Mesodermal cell (in vitro differentiated cells): ENCODE data around the gene MS4A4A.

ENCODE experiments used
- H3K27ac ChIP-seq: 2 replicates; pipeline ENCODE4 v1.7.0; 2013; ENCODE audit warnings: mild to moderate bottlenecking, low read depth, low read length, moderate library complexity; ENCODE audit not compliant: severe bottlenecking
- H3K36me3 ChIP-seq: 2 replicates; pipeline ENCODE4 v1.7.1; 2013; ENCODE audit warnings: mild to moderate bottlenecking, low read length, moderate library complexity; ENCODE audit not compliant: control insufficient read depth, insufficient read depth
- H3K4me1 ChIP-seq: one replicate; pipeline ENCODE4 v1.7.1; 2013; ENCODE audit warnings: mild to moderate bottlenecking, low read length; ENCODE audit not compliant: insufficient read depth, control insufficient read depth, poor library complexity, severe bottlenecking
- H3K4me3 ChIP-seq: 2 replicates; pipeline ENCODE4 v1.7.0; 2013; ENCODE audit warnings: low read length, control low read depth, mild to moderate bottlenecking; ENCODE audit not compliant: insufficient read depth, poor library complexity, severe bottlenecking; ENCODE audit errors: extremely low read depth
- H3K9me3 ChIP-seq: 2 replicates; pipeline ENCODE4 v1.7.1; 2013; ENCODE audit warnings: mild to moderate bottlenecking, low read length, moderate library complexity; ENCODE audit not compliant: control insufficient read depth
- WGBS, 2 experiments: methylation state at CpG; one replicate each; pipeline ENCODE4 v1.1.5; 2013; ENCODE audit warnings: missing lambda C conversion rate in 2 of 2; ENCODE audit not compliant: insufficient coverage in 2 of 2; 5-methylcytosine and 5-hydroxymethylcytosine counted together

Gene MS4A4A

DNA sequence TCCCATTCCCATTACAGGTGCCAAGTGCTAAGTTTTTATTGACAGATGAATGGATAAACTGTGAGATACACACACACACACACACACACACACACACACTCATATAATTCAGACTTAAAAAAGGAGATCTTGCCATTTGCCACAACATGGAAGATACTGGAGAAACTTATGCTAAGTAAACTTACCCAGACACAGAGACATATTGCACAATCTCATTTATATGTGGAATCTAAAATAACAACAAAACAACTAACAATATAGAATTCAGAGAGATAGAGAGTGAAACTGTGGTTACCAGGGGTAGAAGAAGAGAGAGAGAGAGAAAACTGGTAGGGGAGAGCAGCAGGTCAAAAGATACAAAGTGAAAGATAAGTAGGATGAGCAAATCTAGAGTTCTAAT is 48.0 kb downstream of the MS4A4A start:
- no peak overlapping the region for H3K4me3 ChIP-seq
- H3K4me1 ChIP-seq = no peaks in the 10 kb centered on the region
- H3K36me3 ChIP-seq = no peaks in the 10 kb centered on the region
- peaks cover 8% of the 10 kb centered on the region for H3K9me3 ChIP-seq
- no peak overlapping the region for H3K27ac ChIP-seq

DNA sequence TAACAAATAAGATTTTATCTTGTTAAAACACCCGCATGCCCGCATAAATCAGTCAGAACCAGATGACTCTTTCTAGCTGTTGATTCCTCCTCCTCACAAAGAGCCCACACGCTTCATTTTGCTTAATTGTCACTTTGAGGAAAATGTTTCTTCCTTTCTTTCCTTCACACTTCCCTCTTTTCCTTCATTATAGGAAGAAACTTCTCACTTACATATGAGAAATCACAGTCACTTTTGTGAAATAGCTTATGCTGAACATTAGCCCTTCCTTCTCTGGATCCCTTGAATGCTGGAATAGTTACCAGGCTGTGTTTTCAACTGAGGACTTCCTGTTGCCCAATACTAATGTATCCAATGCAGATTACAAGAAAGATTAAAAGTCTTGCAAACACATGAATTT is 52.4 kb downstream of the MS4A4A start:
- Histone ChIP-seq H3K36me3 (no peaks in the 10 kb centered on the region), H3K27ac (no peak overlapping the region)
- WGBS, 2 experiments = 56% methylated on average over 1 of the region's 3 CpGs; no CpG with 5 or more reads in 1 of the 2 experiments

GRCh38 chr11:60334005-60334620 is 53.6 kb downstream of the MS4A4A start:
- Histone ChIP-seq H3K9me3 (peaks cover 4% of the 10 kb centered on the region), H3K4me1 (no peaks in the 10 kb centered on the region), H3K4me3 (no peak overlapping the region), H3K27ac (no peak overlapping the region), H3K36me3 (no peaks in the 10 kb centered on the region)
- WGBS, 2 experiments = 40 to 71% methylated on average over 1 of the region's 2 CpGs

More for the DNA sequence above, 52.4 kb downstream of the MS4A4A start:
- Histone ChIP-seq H3K9me3 (peaks cover 4% of the 10 kb centered on the region), H3K4me1 (no peaks in the 10 kb centered on the region), H3K4me3 (no peak overlapping the region)

DNA sequence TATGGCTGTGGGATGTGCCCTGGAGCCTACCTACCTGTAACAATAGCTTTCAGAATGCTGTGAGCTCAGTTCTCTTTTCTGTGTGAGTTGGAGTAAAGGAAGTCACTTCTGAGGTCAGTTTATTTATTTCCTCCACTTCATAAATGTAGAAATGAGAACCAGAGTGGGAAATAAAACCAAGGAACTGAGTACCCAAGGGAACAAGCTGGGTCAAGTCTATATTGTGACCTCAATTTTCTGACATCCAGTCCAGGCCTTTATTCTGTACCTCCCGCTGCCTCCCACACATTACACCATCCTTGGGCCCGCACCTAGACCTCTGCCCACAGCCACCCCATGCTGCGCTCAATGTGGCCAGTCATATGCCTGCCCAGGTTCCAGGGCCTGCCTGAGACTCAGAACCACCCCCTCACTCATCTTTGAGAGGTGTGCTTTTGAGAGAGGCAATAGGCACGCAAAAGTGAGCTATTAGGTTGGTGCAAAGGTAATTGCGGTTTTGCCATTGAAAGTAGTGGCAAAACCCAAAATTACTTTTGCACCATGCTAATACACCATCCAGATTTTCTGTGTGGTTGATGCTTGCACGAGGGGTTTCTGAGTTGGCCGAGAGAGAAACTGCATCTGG is 56.4 kb downstream of the MS4A4A start:
- WGBS, 2 experiments = 82% methylated on average over 2 of the region's 7 CpGs; no CpG with 5 or more reads in 1 of the 2 experiments
- H3K9me3 ChIP-seq = no peaks in the 10 kb centered on the region
- no peaks in the 10 kb centered on the region for H3K36me3 ChIP-seq
- no peak overlapping the region for H3K27ac ChIP-seq
- no peak overlapping the region for H3K4me3 ChIP-seq
- H3K4me1 ChIP-seq = no peaks in the 10 kb centered on the region

- no peaks in the 10 kb centered on the region for H3K9me3 ChIP-seq
- H3K27ac ChIP-seq = no peak overlapping the region
- 86 to 88% methylated on average over 1 to 2 of the region's 2 CpGs for WGBS, 2 experiments
- H3K4me1 ChIP-seq = no peaks in the 10 kb centered on the region
- no peaks in the 10 kb centered on the region for H3K36me3 ChIP-seq
- H3K4me3 ChIP-seq = no peak overlapping the region
Measured at GRCh38 chr11:60338053-60338452, 57.6 kb downstream of the MS4A4A start.

DNA sequence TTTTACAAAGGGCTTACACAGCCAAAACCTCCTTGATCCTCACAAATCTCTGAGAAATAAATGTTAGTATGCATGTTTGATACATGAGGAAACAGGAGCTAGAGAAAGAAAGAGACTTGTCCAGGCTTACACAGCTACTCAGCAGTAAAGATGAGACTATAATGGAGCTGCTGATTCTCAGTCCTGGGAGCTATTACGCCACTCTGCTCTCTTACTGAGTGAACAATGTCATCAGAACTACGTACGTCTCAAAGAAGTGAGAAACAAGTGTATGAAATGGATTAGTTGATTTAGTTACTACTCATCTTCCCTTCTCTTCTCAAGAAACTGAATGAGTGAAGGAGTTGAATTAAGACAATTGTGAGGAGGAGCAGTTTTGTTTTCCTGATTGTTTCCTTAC is 58.9 kb downstream of the MS4A4A start:
- Histone ChIP-seq H3K27ac (no peak overlapping the region), H3K9me3 (no peaks in the 10 kb centered on the region), H3K4me1 (no peaks in the 10 kb centered on the region), H3K36me3 (no peaks in the 10 kb centered on the region), H3K4me3 (no peak overlapping the region)
- no CpG with 5 or more reads among the region's 3 CpGs for WGBS, 2 experiments

DNA sequence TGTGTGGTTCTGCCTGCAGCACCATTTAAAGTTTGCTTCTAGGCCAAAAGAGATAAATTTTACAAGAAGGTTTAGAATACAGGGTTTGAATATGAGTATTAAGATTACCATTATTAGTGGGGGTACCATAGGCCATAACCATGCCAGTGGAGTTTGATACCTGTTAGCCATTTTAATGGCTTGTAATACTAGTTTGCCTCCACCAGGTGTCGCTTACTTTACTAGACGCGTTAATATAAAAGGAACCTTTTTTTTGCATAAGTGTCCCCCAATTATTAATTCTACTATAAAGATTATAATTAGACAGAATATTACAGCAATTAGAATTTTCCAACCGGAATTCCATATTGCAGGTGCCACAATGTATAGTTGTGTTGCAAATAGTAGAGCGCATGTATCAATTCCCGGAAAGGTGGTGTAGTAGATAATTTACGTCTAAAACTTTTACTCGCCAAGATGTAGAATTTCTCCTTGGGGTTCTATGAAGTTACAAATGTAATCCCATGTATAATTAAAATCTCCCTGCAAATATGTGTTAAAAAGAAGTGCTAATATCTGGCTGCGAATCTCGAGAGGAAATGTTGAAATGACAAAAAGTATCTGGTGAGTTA is 62.7 kb downstream of the MS4A4A start:
- Histone ChIP-seq H3K4me3 (no peak overlapping the region), H3K4me1 (no peaks in the 10 kb centered on the region), H3K9me3 (no peaks in the 10 kb centered on the region), H3K36me3 (no peaks in the 10 kb centered on the region), H3K27ac (no peak overlapping the region)
- WGBS, 2 experiments = 100% methylated on average over 1 of the region's 10 CpGs; no CpG with 5 or more reads in 1 of the 2 experiments

DNA sequence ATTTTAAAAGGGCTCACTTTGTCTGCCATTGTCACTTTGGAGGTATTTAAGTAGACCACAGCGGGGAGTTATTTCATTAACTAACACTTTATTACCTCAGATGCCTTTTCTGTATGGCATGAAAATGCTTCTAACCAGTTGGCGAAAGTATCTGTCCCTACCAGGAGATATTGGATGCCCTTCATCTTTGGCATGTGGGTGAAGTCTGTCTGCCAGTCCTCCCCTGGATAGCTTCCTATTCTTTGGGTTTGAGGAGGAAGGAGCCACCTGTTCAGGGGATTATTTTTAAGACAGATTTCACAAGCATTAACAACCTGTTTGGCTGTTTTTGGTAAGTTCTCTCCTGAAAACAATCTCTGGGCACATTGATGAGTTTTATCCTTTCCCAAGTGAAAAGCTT is 63.7 kb downstream of the MS4A4A start:
- H3K9me3 ChIP-seq = no peaks in the 10 kb centered on the region
- no peaks in the 10 kb centered on the region for H3K36me3 ChIP-seq
- WGBS, 2 experiments = 100% methylated on average over 1 of the region's 2 CpGs; no CpG with 5 or more reads in 1 of the 2 experiments
- no peak overlapping the region for H3K27ac ChIP-seq
- no peak overlapping the region for H3K4me3 ChIP-seq
- no peaks in the 10 kb centered on the region for H3K4me1 ChIP-seq

DNA sequence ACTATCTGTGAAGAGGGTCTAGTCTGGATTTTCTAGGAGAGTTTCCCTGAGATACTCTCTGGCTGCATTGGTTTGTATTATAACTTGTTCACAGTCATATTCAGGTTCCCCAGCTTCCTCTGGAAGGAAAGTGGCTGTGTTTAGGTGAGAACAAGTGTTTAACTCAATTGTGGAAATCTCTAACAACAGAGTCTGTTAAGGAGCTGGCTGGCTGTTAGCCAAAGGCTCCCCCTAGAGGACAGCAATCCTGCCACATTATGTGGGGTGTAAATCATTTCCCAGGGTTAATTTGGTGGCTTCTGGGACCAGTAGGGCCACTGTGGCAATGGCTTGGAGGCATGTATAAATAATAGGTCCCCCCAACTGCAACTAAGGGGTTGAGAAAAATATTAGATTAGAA is 65.0 kb downstream of the MS4A4A start:
- Histone ChIP-seq H3K36me3 (no peaks in the 10 kb centered on the region), H3K9me3 (no peaks in the 10 kb centered on the region), H3K27ac (no peak overlapping the region), H3K4me3 (no peak overlapping the region), H3K4me1 (no peaks in the 10 kb centered on the region)

DNA sequence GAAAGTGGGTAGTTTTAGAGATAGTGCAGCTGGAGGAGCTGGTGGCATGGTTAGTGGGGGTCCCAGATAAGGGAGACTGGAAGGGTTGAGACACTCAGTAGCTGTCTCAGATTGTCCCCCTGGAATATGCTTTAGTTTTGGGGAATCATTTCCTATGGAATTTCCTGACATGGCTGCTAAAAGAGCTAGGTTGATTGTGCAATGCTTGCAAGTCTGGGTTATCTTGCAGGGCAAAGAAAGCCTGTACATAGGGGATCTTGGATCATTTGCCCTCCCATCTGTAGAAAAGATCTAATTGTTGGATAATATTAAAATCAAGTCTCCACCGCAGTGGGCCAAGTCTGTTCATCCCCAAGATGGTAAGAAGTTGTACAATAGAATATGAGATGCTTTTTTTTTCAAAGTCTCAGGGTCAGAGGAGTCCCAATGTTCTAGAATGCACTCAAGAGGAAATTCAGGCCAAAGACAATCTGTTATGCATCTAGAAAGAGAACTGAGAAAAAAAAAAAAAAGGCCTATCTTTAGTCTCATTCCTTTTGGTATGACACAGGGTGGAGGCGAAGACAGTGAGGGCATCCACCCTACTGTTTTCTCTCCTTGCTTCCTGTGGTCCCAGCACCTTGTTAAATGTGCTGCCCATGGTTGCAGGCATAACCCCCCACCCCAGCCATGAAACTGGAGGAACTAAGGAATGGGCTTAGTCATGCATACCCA is 66.8 kb downstream of the MS4A4A start:
- 80 to 100% methylated on average over 1 of the region's 2 CpGs for WGBS, 2 experiments
- H3K27ac ChIP-seq = no peak overlapping the region
- no peaks in the 10 kb centered on the region for H3K9me3 ChIP-seq

More for the DNA sequence above, 66.8 kb downstream of the MS4A4A start:
- no peak overlapping the region for H3K4me3 ChIP-seq
- H3K36me3 ChIP-seq = no peaks in the 10 kb centered on the region
- no peaks in the 10 kb centered on the region for H3K4me1 ChIP-seq
